Activated B cell treated with CpG ODN at 0.5 μM for 24 hours (primary cell): Measurements from ENCODE around the gene LAMA4. TPM values are rescaled to one million over a fixed set of nuclear protein-coding genes. Genes with fewer than 3 reads are reported as not detected.

Experiments used
- ATAC-seq: fragments of 200-7000 bp; cut with Tn5 transposase; one replicate; pipeline ENCODE4 v1.10.0; 2021; ENCODE audit warnings: low read depth, mild to moderate bottlenecking, moderate library complexity
- CTCF ChIA-PET: fragments of 350-600 bp; sonication (Branson Sonifier 250); formaldehyde crosslinking; loops from one replicate; lab custom pipeline; 2021; ENCODE audit warnings: antibody characterized with exemption; lab: Charles Lee
- POLR2A ChIA-PET: fragments of 350-600 bp; sonication (Branson Sonifier 250); formaldehyde crosslinking; loops from one replicate; lab custom pipeline; 2021; ENCODE audit warnings: antibody characterized with exemption; lab: Charles Lee
- DNase-seq: peaks from one replicate; pipeline ENCODE4 v3.0.0; 2022
- H3K27ac Mint-ChIP-seq: one replicate; pipeline ENCODE4 v1.8.0; 2020; ENCODE audit warnings: mixed read lengths
- H3K27me3 Mint-ChIP-seq: one replicate; pipeline ENCODE4 v1.8.0; 2021; ENCODE audit warnings: mixed read lengths
- H3K36me3 Mint-ChIP-seq: one replicate; pipeline ENCODE4 v1.8.0; 2021; ENCODE audit warnings: low read depth, mixed read lengths
- H3K4me1 Mint-ChIP-seq: one replicate; pipeline ENCODE4 v1.8.0; 2021; ENCODE audit warnings: mixed read lengths
- H3K4me3 Mint-ChIP-seq: one replicate; pipeline ENCODE4 v1.8.0; 2020; ENCODE audit warnings: mild to moderate bottlenecking, mixed read lengths
- H3K9me3 Mint-ChIP-seq: one replicate; pipeline ENCODE4 v1.8.0; 2020; ENCODE audit warnings: mixed read lengths
- CTCF ChIP-seq: fragments of 200-600 bp; IDR thresholded peaks from one replicate; pipeline ENCODE4 v1.8.0; 2022; ENCODE audit warnings: antibody characterized with exemption, mild to moderate bottlenecking
- intact Hi-C: fragments of 100-400 bp; cut with micrococcal nuclease; formaldehyde crosslinking; loops from one replicate; pipeline ENCODE4 v1.15.1; 2024
- total RNA-seq: library from RNA; stranded (reverse); gene quantifications from 2 replicates; pipeline ENCODE4 v1.2.3, GENCODE V29; 2022

LAMA4 gene
- total RNA-seq, 1 donor from 2014 or later: not detected

GRCh38 chr6:112254921-112255320 lies 554 bp upstream of the LAMA4 start:
- CTCF ChIA-PET: no interaction called here
- no peak for TF ChIP-seq CTCF
- ATAC-seq: no peak

GRCh38 chr6:112253498-112253840 lies 898 bp downstream of the LAMA4 start:
- CTCF ChIA-PET: no interaction called here
- Mint-ChIP-seq H3K36me3 (no peaks in the 10 kb centered on the region), H3K27me3 (peaks cover 33% of the 10 kb centered on the region), H3K4me1 (peaks cover 15% of the 10 kb centered on the region), H3K4me3 (peak overlapping the region; percentile 67), H3K9me3 (no peaks in the 10 kb centered on the region), H3K27ac (no peak overlapping the region)
- POLR2A ChIA-PET: no interaction called here
- intact Hi-C loops: no loop called here
- no peak for DNase-seq
- no peak for ATAC-seq
- no peak for TF ChIP-seq CTCF

More at GRCh38 chr6:112254921-112255320, 554 bp upstream of the LAMA4 start:
- Mint-ChIP-seq H3K36me3 (no peaks in the 10 kb centered on the region), H3K4me1 (peaks cover 15% of the 10 kb centered on the region), H3K27ac (no peak overlapping the region), H3K27me3 (peaks cover 30% of the 10 kb centered on the region), H3K4me3 (no peak overlapping the region), H3K9me3 (no peaks in the 10 kb centered on the region)
- no peak for DNase-seq
- intact Hi-C loops: no loop called here
- POLR2A ChIA-PET: no interaction called here

- H3K27me3 Mint-ChIP-seq: peaks cover 32% of the 10 kb centered on the region
Observed at GRCh38 chr6:112252571-112253497, 1.5 kb downstream of the LAMA4 start.

GRCh38 chr6:112251171-112251875 lies 3.0 kb downstream of the LAMA4 start:
- Mint-ChIP-seq H3K4me3 (no peak overlapping the region), H3K4me1 (peaks cover 15% of the 10 kb centered on the region), H3K27ac (no peak overlapping the region), H3K9me3 (no peaks in the 10 kb centered on the region), H3K36me3 (no peaks in the 10 kb centered on the region), H3K27me3 (peaks cover 36% of the 10 kb centered on the region)
- ChIA-PET CTCF (no interaction called here), POLR2A (no interaction called here)
- DNase-seq: no peak
- no peak for TF ChIP-seq CTCF
- no peak for ATAC-seq
- intact Hi-C loops: no loop called here

More at GRCh38 chr6:112252571-112253497, 1.5 kb downstream of the LAMA4 start:
- POLR2A ChIA-PET: no interaction called here
- ATAC-seq (no peak), DNase-seq (no peak)
- Mint-ChIP-seq H3K4me3 (no peak overlapping the region), H3K36me3 (no peaks in the 10 kb centered on the region), H3K4me1 (peaks cover 15% of the 10 kb centered on the region), H3K27ac (no peak overlapping the region), H3K9me3 (no peaks in the 10 kb centered on the region)
- CTCF ChIA-PET: no interaction called here
- intact Hi-C loops: no loop called here
- no peak for TF ChIP-seq CTCF

- peaks cover 29% of the 10 kb centered on the region for H3K27me3 Mint-ChIP-seq
- no peak overlapping the region for H3K4me3 Mint-ChIP-seq
- DNase-seq (no peak), ATAC-seq (no peak)
- intact Hi-C loops: no loop called here
- H3K4me1 Mint-ChIP-seq: peaks cover 14% of the 10 kb centered on the region
- H3K36me3 Mint-ChIP-seq: no peaks in the 10 kb centered on the region
- no peak overlapping the region for H3K27ac Mint-ChIP-seq
- POLR2A ChIA-PET: no interaction called here
- CTCF ChIA-PET: no interaction called here
- no peak for TF ChIP-seq CTCF
- H3K9me3 Mint-ChIP-seq: no peaks in the 10 kb centered on the region
Observed at GRCh38 chr6:112249489-112249888, 4.9 kb downstream of the LAMA4 start.
